ENCODE data around the gene GRIA4. TPM values are rescaled to one million over a fixed set of nuclear protein-coding genes. Genes with fewer than 3 reads are reported as not detected.

The GRIA4 gene
- total RNA-seq: not detected
- long read RNA-seq: 0 reads

DNA sequence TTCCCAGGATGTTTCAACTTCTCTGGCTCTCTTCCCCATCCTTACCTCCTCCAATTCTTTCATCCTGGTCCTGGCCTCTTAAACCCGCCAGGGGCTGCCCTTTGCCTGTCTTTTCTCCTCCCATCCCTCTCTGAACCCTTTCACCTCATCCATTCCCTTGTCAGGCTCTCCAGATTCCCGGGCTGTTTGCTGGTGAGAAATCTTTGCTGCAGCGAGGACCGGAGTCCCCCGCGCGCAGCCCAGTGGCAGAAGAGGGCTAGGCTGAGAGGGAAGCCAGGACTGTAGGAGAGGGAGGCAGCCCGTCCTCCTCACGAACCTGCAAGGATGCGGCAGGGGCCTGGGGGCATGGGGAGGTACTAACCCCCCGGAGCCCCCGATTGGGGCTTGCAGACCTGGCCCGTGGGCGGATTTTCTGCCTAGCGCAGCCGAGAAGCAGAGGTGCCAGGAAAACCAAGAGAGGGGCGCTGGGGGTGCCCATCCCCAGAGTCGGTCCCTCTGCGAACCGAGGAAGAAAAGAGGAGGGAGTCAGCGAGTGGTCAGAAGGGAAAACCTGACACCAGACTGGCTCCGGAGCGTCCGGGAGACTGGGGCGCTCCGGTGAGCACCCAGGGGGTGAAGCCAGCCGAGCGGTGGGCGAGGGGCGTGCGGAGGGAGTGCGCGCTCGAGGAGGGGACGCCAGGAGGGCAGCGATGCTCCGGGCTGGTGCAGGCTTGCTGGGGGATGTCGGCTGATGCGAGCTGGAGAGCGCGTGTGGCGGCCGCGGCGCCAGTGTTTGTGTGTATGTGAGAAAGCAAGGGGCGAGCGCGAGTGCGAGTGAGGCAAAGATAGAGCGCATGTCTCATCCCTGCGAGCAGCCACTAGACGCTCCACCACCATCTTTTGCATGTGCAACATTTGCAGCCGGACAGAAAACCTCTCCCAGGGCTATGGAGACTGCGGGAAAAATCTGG, at the start of gene GRIA4:
GRIA4 (plus strand) TSS at position 242 of the 950 bp plus-strand sequence. CDS start 925 bp downstream, outside the sequence.
- intact Hi-C loops (cut with DNase I): no loop called here
- peak; percentile 42 for ATAC-seq
- peak; percentile 67 for DNase-seq (ENCODE audit: missing footprints)

DNA sequence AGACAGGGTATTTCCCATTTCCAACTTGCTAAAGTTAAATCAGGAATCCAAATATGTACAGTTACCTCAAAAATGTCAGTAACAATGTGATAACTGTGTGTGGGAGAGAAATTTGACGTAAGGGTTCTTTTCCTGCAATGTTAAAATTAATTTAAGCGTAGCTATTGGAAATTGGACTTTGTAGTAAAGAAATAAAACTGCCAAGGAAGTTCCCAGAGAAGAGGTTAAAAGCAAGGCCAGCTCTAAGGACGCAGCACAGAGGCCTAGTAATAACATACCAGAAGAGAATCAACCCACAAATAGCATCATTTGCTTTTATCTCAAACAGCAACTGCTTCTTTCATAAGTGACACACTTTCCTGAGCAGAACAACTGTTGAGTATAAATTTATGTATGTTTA, 36.8 kb upstream of the GRIA4 start:
- no peak for ATAC-seq
- DNase-seq (ENCODE audit: missing footprints): no peak
- intact Hi-C loops (cut with DNase I): no loop called here

DNA sequence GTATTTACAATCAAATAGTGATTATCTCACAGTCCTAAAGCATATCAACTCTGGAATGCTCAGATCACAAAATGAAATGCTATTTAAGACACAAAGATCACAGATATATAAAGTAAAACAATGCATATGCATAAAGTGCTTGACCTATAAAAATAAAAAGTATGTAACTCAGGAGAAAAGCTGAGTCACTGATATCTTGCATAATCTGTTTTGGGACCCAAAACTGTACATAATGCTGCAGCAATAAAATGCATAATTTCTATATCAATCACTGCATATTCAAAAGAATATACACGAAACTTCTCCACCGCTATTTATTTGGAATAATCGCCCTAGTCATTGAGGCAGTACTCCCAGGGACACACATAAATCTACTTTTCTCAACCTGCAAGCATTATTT, 34.9 kb upstream of the GRIA4 start:
- no peak for DNase-seq (ENCODE audit: missing footprints)
- intact Hi-C loops (cut with DNase I): no loop called here
- ATAC-seq: no peak

DNA sequence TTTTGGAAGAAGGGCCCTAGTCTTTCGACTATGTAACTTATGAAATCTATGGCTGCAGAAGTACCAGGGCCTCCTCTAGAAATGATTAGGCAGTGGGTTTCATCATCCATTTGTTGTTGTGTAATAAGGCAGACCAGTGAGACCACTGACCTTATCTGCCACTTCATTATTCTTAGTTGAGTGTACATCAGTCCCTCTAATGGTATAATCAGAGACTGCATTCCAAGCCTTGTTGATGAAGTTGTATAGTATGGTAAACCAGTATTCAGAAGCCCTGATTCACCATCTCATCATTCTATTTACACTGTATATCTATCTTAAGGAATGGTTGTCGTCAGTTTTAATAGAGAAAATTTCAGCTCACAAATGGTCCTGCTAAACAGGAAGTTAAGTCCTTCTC, 32.2 kb upstream of the GRIA4 start:
- intact Hi-C loops (cut with DNase I): no loop called here
- ATAC-seq: no peak
- no peak for DNase-seq (ENCODE audit: missing footprints)

DNA sequence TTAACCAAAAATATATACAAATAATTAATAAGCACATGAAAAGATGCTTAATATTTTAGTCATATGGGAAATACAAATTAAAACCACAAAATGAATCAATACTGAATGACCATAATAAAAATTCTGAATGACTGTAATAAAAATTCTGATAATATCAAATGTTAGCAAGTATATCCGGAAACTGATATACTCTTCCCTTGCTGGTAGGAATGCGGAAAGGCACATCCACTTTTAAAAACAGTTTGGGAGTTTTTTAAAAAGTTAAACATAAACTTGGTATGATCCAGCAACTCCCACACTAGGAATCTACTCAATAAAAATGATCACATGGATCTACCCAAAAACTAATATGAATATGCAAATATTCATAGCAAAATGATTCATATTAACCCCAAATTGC, 30.8 kb upstream of the GRIA4 start:
- intact Hi-C loops (cut with DNase I): no loop called here
- no peak for ATAC-seq
- no peak for DNase-seq (ENCODE audit: missing footprints)

DNA sequence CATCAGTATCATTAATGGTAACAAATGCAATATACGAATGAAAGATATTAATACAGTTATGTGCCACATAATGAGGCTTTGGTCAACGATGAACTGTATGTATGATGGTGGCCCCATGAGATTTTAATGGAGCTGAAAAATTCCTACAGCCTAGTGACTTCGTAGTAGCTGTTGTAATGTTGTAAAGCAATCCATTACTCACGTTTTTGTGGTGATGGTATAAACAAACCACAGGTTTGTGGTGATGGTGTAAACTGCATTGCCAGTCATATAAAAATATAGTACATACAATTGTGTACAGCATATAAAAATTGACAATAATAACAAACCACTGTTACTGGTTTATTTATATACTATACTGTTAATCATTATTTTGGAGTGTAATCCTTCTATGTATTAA, 27.4 kb upstream of the GRIA4 start:
- intact Hi-C loops (cut with DNase I): no loop called here
- ATAC-seq: no peak

DNA sequence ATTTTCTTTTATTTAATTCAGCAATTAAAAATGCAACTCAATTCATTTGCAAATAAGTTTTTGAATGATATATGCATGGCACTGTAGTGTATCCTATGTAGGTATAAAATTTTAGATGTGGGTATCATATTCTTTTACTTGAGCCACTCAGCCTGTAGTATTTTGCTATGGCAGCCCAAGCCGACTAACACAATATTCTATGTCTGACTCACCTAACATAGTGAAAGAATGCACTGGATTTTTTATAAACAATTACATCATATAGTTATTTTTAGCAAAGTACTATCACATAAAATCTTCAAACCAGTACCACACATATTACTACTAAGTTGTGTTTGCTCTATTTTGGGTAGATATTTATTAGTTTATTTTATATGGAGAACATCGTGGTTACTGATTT, 21.9 kb upstream of the GRIA4 start:
- intact Hi-C loops (cut with DNase I): no loop called here
- DNase-seq (ENCODE audit: missing footprints) (no peak), ATAC-seq (no peak)

More for the DNA sequence above, 27.4 kb upstream of the GRIA4 start:
- no peak for DNase-seq (ENCODE audit: missing footprints)

DNA sequence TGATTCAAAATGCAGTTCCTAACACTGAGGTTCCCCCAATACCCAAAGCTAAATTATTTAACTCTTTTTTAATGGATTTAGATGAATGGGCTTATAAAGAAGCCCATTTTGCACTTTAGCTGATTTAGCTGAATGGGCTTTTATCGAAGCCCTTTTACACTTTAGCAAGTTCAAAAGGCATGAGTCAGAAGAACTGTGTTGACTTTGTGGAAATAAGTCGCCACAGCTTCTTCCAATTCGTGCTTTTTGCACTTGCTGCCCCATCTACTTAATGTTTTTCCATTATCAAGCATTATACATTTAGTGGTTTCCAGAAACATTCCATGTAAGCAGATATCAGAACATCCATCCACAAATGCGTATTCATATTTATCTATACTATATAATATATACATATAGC, 20.5 kb upstream of the GRIA4 start:
- intact Hi-C loops (cut with DNase I): no loop called here
- DNase-seq (ENCODE audit: missing footprints) (no peak), ATAC-seq (no peak)

DNA sequence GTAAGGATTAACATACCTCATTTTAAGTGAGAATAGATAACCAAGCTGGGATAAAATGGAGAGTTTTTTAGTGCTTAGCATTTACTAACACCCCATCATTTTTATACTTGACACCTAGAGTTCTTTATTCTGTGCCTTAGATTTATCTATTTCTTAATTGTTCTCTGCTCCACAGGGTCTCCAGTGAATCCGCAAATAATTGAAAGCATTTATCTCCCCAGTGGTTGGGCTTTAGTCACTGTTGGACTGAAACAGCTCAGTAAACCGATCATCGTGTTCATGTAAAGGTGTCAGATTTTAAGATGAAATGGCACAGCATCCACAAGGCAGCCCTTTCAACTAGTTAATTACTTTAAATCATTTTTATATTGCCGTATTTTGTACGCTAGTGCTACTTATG, 17.8 kb upstream of the GRIA4 start:
- no peak for ATAC-seq
- intact Hi-C loops (cut with DNase I): no loop called here

DNA sequence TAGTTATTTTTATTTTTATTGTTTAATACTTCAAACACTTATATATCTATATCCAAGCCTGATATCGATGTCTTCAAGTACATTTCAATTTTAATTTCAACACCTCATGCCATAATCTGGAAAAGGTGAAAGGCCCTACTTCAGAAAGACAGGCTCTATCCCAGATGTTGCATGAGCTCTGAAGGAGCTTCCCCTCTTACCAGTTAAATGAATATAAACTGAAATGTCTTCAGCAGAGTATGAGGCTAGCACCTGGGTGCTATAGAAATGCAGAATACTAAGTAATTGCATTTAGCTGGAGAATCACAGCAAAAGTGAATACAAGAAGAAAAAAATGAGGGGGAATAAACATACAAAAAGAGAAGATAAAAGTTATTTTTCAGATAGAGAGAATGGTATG, 11.5 kb upstream of the GRIA4 start:
- ATAC-seq (no peak), DNase-seq (ENCODE audit: missing footprints) (no peak)
- intact Hi-C loops (cut with DNase I): no loop called here

More for the DNA sequence above, 17.8 kb upstream of the GRIA4 start:
- DNase-seq (ENCODE audit: missing footprints): no peak

DNA sequence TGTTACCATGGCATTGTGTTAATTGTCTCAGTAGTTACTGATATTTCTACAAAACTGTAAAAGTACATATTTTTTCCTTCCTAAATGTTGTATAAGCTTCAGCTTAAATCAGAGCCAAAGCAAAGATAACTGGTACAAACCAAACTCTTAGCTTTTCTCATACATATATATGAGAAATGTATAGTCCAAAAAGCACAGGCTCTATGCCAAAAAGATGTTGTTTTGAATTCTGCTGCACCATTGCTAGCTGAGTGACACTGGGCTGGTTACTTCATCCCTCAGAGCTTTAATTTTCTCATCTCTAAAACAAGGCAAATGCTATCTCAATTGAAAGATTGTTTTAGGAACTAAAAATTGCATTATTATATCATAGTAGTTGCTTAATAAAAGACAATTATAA, 6.7 kb upstream of the GRIA4 start:
- ATAC-seq (no peak), DNase-seq (ENCODE audit: missing footprints) (no peak)
- intact Hi-C loops (cut with DNase I): no loop called here

DNA sequence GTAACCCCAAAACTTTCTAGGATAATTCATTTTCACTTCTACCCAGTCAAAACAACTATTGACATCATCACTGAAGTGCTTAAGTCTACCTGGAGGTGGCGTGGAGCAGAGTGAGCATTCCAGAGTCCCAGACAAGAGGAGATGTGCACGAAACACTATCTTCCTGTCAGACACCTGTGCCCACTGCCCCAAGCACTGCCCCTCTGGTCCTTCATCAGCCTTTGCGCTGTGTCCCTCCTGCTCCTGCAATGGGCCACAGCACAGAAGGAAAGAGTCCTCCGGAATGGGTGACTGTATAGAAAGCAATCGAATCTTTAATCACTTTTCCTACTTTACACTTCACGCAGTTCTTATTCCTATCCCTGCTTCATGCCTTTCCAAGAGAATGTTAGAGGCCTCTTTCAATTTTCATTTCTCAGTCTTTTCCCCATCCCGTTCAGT, 512 bp upstream of the GRIA4 start:
- intact Hi-C loops (cut with DNase I): no loop called here
- ATAC-seq (no peak), DNase-seq (ENCODE audit: missing footprints) (no peak)

DNA sequence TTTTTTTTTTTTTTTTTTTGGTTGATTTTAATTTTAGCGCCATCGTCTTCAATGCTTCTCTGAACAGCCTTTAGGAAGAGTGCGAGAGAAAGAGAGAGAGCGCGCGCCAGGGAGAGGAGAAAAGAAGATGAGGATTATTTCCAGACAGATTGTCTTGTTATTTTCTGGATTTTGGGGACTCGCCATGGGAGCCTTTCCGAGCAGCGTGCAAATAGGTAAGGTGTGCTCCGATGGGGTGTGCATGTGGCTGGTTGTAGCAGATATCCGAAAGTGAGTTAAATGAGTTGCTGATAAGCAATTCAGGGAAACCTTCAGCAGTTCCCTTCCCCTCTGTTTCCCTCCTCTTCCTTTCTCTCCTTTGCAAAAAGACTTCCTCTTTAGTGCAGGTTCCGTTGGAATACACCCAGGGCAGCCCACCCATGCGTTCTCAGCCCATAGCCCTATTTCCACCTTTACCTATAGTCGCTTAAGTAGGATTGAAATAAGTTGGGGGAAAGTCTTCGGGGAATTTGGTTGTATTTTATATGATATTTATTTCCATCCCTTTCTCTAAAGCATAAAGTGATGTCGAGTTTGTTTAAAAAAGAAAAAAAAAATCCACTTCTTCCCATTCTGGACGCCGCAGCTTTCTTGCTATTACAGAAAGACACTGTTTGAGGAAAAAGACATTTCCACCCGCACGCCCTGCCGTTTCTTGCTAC, 1.1 kb downstream of the GRIA4 start:
- ATAC-seq: no peak
- intact Hi-C loops (cut with DNase I): no loop called here
- DNase-seq (ENCODE audit: missing footprints): no peak

DNA sequence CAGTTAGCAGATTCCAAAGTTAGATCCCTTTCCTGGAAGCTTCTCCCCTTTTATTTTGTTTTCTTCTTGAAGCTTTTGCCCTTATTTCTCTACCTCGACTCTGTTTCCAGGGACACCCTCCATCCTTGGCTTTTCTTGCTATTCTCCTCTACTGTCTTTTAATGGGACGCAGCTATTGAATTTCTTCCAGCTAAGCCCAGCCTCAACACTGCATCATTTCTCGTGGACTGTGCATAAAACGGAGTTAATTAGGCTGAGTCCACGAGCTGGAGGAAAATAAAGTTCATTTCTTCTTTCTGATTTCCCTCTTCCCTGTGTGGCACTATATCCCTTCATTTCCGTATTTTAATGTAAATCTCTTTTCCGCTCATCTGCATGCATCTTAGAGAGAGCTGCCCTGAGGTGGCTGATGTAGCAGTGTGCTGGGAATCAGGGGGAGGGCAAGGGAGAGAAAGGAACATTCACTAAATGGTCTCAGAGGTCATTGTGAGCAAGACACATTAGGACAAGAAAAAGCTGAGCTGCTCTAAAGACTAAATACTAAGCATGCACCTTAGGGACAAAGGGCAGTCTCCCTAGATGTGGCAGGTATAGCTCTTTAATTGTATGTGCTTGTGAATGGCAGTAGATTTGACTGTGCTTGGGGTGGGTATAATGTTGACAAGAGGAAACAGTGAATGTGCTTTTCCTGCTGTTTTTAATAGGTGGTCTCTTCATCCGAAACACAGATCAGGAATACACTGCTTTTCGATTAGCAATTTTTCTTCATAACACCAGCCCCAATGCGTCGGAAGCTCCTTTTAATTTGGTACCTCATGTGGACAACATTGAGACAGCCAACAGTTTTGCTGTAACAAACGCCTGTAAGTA, 1.9 kb downstream of the GRIA4 start:
- intact Hi-C loops (cut with DNase I): no loop called here
- ATAC-seq: no peak
- no peak for DNase-seq (ENCODE audit: missing footprints)

DNA sequence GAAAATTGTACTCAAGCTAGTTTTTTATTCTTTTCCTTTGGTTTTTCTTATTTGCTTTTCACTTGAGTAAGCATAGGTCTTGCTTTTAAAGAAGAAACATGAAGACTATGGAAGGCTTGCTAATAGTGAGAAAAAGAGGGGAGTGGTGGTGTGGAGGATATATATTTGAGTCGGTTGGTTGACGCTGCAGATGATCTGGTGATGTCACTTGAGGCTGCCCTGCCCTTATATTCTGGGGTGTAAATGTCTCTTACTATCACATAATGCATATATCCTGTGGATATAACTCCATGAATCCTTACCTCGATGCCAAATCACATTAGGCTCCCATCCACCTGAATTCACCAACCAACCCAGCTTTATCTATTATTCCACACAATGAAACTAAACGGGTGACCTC, 2.9 kb downstream of the GRIA4 start:
- intact Hi-C loops (cut with DNase I): no loop called here
- DNase-seq (ENCODE audit: missing footprints) (no peak), ATAC-seq (no peak)

DNA sequence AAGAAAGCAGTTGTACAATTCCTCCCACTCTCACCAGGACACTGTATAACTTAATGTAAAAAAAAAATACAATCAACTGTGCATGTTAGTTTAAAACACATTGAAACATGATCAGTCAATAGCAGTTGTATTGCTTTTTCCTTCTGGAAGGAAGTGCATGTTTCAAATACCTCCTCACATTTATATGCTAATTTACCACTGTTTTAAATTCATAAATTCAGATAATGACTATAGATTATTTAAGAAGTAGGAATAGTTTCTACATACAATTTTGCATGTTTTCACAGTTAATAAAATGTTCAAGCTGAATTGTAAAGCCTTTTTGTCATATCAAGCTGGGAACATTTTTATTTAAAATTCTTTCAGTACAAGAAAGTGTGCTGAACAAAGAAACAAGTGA, 3.3 kb downstream of the GRIA4 start:
- intact Hi-C loops (cut with DNase I): no loop called here
- DNase-seq (ENCODE audit: missing footprints): no peak
- no peak for ATAC-seq

DNA sequence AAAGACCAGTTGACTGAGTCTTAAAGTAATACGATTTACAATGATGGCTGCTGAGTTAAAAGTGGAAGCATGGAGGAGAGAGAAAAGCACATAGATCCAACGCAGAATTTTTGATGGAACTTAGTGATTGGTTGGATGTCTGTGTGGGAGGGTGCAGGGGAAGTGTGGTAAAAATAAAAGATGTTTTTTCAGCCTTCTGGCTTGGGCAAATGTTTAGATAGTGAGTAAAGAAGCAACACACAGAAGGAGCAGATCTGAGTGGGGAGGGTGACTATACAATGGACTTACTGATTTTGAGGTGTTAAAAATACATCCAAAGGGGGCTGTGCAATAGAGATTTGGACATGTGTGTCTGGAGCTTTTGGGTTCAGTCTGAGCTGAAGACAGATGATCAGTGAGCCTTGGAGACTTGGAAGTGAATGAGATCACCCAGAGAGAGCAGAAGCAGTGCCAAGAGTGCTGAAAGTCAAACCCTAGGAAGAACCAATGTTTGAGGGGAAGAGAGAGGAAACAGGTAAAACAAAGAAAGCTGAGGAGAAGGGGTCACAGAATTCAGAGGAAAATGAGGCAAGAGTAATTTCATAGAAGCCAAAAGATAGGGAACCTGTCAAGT, 8.6 kb downstream of the GRIA4 start:
- ATAC-seq (no peak), DNase-seq (ENCODE audit: missing footprints) (no peak)
- intact Hi-C loops (cut with DNase I): no loop called here

DNA sequence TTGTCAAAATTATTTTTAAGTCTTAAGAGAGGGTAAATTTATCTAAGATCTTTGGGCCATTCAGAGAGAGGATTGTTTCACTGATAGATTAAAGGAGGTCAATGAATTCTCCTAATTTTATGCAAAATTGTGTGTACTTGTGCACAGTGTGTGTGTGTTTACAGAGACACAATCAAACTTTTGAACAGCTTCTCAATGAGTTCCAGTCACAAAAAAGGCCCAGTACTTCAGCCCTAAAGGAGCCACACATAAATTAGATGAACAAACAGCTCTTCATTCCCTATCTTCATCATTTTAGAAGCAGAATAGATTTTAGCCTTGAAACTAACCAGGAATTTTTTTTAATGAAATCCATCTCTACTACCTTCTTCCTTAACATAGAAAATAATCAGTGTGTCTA, 9.7 kb downstream of the GRIA4 start:
- no peak for DNase-seq (ENCODE audit: missing footprints)
- ATAC-seq: no peak
- intact Hi-C loops (cut with DNase I): no loop called here

DNA sequence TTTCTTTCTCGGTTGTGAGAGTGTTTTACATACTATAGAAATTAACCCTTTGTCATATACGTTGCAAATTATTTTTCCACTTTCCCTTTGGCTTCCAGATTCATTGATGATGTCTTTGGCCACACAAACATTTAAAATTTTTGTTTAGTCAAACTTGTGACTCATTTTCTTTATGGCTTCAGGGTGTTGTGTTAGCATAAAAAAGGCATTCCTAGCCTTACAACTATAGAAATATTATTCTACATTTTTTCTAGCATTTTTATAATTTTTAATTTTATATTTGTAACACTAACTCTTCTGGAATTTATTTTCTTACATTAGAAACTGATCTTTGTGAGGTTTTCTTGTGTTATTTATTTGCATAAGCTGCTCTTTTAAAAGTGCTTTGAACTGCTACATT, 12.1 kb downstream of the GRIA4 start:
- DNase-seq (ENCODE audit: missing footprints): no peak
- no peak for ATAC-seq
- intact Hi-C loops (cut with DNase I): no loop called here
